Parathyroid adenoma (tissue), 2 donors: ENCODE measurements around the gene CHD9.
"Not testable (repeated sequence)": the region's sequence is repeated elsewhere in the genome, so short reads cannot be mapped to it uniquely, and the experiment has no call there.

ENCODE experiments used
- H2AFZ ChIP-seq: fragments of 300-600 bp; sonication (generic); one replicate; pipeline ENCODE4 v1.7.0; 2017; ENCODE audit warnings: antibody characterized with exemption, mild to moderate bottlenecking
- H3K27ac ChIP-seq: fragments of 300-600 bp; sonication (generic); one replicate; pipeline ENCODE4 v1.7.0; 2017
- H3K27me3 ChIP-seq: fragments of 300-600 bp; sonication (generic); one replicate; pipeline ENCODE4 v1.7.0; 2017; ENCODE audit warnings: low read length; ENCODE audit not compliant: control insufficient read depth, insufficient read depth
- H3K36me3 ChIP-seq: fragments of 300-600 bp; sonication (generic); one replicate; pipeline ENCODE4 v1.7.0; 2017; ENCODE audit warnings: low read length; ENCODE audit not compliant: control insufficient read depth, insufficient read depth
- H3K4me1 ChIP-seq: fragments of 300-600 bp; sonication (generic); one replicate; pipeline ENCODE4 v1.7.0; 2017; ENCODE audit warnings: control low read depth
- H3K4me2 ChIP-seq: fragments of 300-600 bp; sonication (generic); one replicate; pipeline ENCODE4 v1.7.0; 2017; ENCODE audit warnings: low read length
- H3K4me3 ChIP-seq: fragments of 300-600 bp; sonication (generic); one replicate; pipeline ENCODE4 v1.7.0; 2017; ENCODE audit warnings: low read depth, low read length
- H3K79me2 ChIP-seq: fragments of 300-600 bp; sonication (generic); one replicate; pipeline ENCODE4 v1.7.0; 2017; ENCODE audit warnings: control low read depth
- H3K9ac ChIP-seq: fragments of 300-600 bp; sonication (generic); one replicate; pipeline ENCODE4 v1.7.0; 2017; ENCODE audit warnings: mild to moderate bottlenecking
- H3K9me3 ChIP-seq: fragments of 300-600 bp; sonication (generic); one replicate; pipeline ENCODE4 v1.7.0; 2017; ENCODE audit warnings: low read length; ENCODE audit not compliant: control insufficient read depth
- CTCF ChIP-seq: fragments of 300-600 bp; sonication (generic); IDR thresholded peaks from one replicate; pipeline ENCODE4 v1.7.0; 2017; ENCODE audit warnings: antibody characterized with exemption, mild to moderate bottlenecking
- donor health status: primary hyperparathyroidism.

Gene CHD9

GRCh38 chr16:53042235-53042701, 12.5 kb upstream of the CHD9 start:
- no peak overlapping the region for H3K9ac ChIP-seq

GRCh38 chr16:53043428-53043831, 11.4 kb upstream of the CHD9 start:
- peak overlapping the region; percentile 1 for H2AFZ ChIP-seq
- no peaks in the 10 kb centered on the region for H3K27me3 ChIP-seq
- peaks cover 15% of the 10 kb centered on the region for H3K4me1 ChIP-seq
- H3K79me2 ChIP-seq, result no peaks in the 10 kb centered on the region
- no peak for TF ChIP-seq CTCF
- no peaks in the 10 kb centered on the region for H3K36me3 ChIP-seq
- no peak overlapping the region for H3K4me3 ChIP-seq
- no peak overlapping the region for H3K27ac ChIP-seq
- no peak overlapping the region for H3K4me2 ChIP-seq
- no peak overlapping the region for H3K9ac ChIP-seq
- no peaks in the 10 kb centered on the region for H3K9me3 ChIP-seq

More at GRCh38 chr16:53042235-53042701, 12.5 kb upstream of the CHD9 start:
- no peak for TF ChIP-seq CTCF
- Histone ChIP-seq H3K4me3 (no peak overlapping the region), H2AFZ (peak overlapping the region; percentile 61), H3K27me3 (no peaks in the 10 kb centered on the region), H3K27ac (no peak overlapping the region), H3K4me2 (no peak overlapping the region), H3K36me3 (no peaks in the 10 kb centered on the region), H3K79me2 (no peaks in the 10 kb centered on the region), H3K9me3 (no peaks in the 10 kb centered on the region), H3K4me1 (peaks cover 15% of the 10 kb centered on the region)

GRCh38 chr16:53043986-53044601, 10.7 kb upstream of the CHD9 start:
- Histone ChIP-seq H3K27ac (peak overlapping the region; percentile 1), H3K36me3 (no peaks in the 10 kb centered on the region), H3K9ac (no peak overlapping the region), H3K4me2 (no peak overlapping the region), H3K79me2 (no peaks in the 10 kb centered on the region), H3K4me3 (no peak overlapping the region), H3K27me3 (no peaks in the 10 kb centered on the region), H3K4me1 (peaks cover 15% of the 10 kb centered on the region), H3K9me3 (no peaks in the 10 kb centered on the region), H2AFZ (peak overlapping the region; percentile 1)
- TF ChIP-seq CTCF, result no peak

- no peak for TF ChIP-seq CTCF
- Histone ChIP-seq H3K9ac (no peak overlapping the region), H3K9me3 (no peaks in the 10 kb centered on the region), H3K4me1 (peaks cover 15% of the 10 kb centered on the region), H3K27me3 (no peaks in the 10 kb centered on the region), H3K27ac (no peak overlapping the region), H3K36me3 (no peaks in the 10 kb centered on the region), H2AFZ (no peak overlapping the region), H3K4me3 (no peak overlapping the region), H3K4me2 (no peak overlapping the region), H3K79me2 (no peaks in the 10 kb centered on the region)
Measured at GRCh38 chr16:53045341-53046220, 9.2 kb upstream of the CHD9 start.

- not testable (repeated sequence) for H3K9me3 ChIP-seq, H3K4me2 ChIP-seq, H2AFZ ChIP-seq, H3K36me3 ChIP-seq, H3K9ac ChIP-seq, H3K27me3 ChIP-seq, H3K79me2 ChIP-seq, H3K4me3 ChIP-seq, H3K27ac ChIP-seq
- H3K4me1 ChIP-seq, result peaks cover 12% of the 10 kb centered on the region
Measured at GRCh38 chr16:53047515-53047914, 7.3 kb upstream of the CHD9 start.
